Renal cortex interstitium (tissue), 15 donors: Measurements from ENCODE around the gene MTARC1. TPM values are rescaled to one million over a fixed set of nuclear protein-coding genes. Genes with fewer than 3 reads are reported as not detected.

Source experiments
- DNase-seq, 11 donors: peaks; one replicate each; pipeline ENCODE4 v3.0.0-alpha.2; 2013; ENCODE audit warnings: low read depth in 9 of 11, low spot score in 4 of 11; ENCODE audit errors: extremely low read depth in 1 of 11
- long read RNA-seq, 16 experiments: transcript quantifications; one replicate each; lab custom pipeline, GENCODE V29; 2026
- polyA plus RNA-seq, 3 donors: library from polyadenylated mRNA; unstranded; fragments of 120-200 nt; gene quantifications; one replicate each; pipeline ENCODE4 v1.2.1, GENCODE V29; 2013; ENCODE audit not compliant: insufficient read length in 3 of 3

The MTARC1 gene
- polyA plus RNA-seq = 10 to 100 TPM; 18.6 to 28.0 (median 24.6) TPM
- long read RNA-seq, donor 1, full-length matches to known transcripts = 8 of 8 reads
- long read RNA-seq, donor 1, partial matches to known transcripts = 0 of 8 reads
- long read RNA-seq, donor 1, other reads (novel, unspliced or antisense) = 0 of 8 reads
- long read RNA-seq, donor 2, full-length matches to known transcripts = 6 of 6 reads
- long read RNA-seq, donor 2, partial matches to known transcripts = 0 of 6 reads
- long read RNA-seq, donor 2, other reads (novel, unspliced or antisense) = 0 of 6 reads
- long read RNA-seq, donor 3, full-length matches to known transcripts = 5 of 5 reads
- long read RNA-seq, donor 3, partial matches to known transcripts = 0 of 5 reads
- long read RNA-seq, donor 3, other reads (novel, unspliced or antisense) = 0 of 5 reads
- long read RNA-seq, donor 4, full-length matches to known transcripts = 6 of 6 reads
- long read RNA-seq, donor 4, partial matches to known transcripts = 0 of 6 reads
- long read RNA-seq, donor 4, other reads (novel, unspliced or antisense) = 0 of 6 reads
- long read RNA-seq, donor 5 = 0 reads
- long read RNA-seq, donor 6, full-length matches to known transcripts = 4 of 17 reads
- long read RNA-seq, donor 6, partial matches to known transcripts = 13 of 17 reads
- long read RNA-seq, donor 6, other reads (novel, unspliced or antisense) = 0 of 17 reads
- long read RNA-seq, donor 7, full-length matches to known transcripts = 5 of 11 reads
- long read RNA-seq, donor 7, partial matches to known transcripts = 6 of 11 reads
- long read RNA-seq, donor 7, other reads (novel, unspliced or antisense) = 0 of 11 reads
- long read RNA-seq, donor 8, full-length matches to known transcripts = 8 of 8 reads
- long read RNA-seq, donor 8, partial matches to known transcripts = 0 of 8 reads
- long read RNA-seq, donor 8, other reads (novel, unspliced or antisense) = 0 of 8 reads
- long read RNA-seq, donor 9, full-length matches to known transcripts = 5 of 5 reads
- long read RNA-seq, donor 9, partial matches to known transcripts = 0 of 5 reads
- long read RNA-seq, donor 9, other reads (novel, unspliced or antisense) = 0 of 5 reads
- long read RNA-seq, donor 10, full-length matches to known transcripts = 5 of 12 reads
- long read RNA-seq, donor 10, partial matches to known transcripts = 7 of 12 reads
- long read RNA-seq, donor 10, other reads (novel, unspliced or antisense) = 0 of 12 reads
- long read RNA-seq, donor 11 = 0 reads
- long read RNA-seq, donor 12, full-length matches to known transcripts = 1 of 1 reads
- long read RNA-seq, donor 12, partial matches to known transcripts = 0 of 1 reads
- long read RNA-seq, donor 12, other reads (novel, unspliced or antisense) = 0 of 1 reads
- long read RNA-seq, donor 13, full-length matches to known transcripts = 6 of 11 reads
- long read RNA-seq, donor 13, partial matches to known transcripts = 5 of 11 reads
- long read RNA-seq, donor 13, other reads (novel, unspliced or antisense) = 0 of 11 reads
- long read RNA-seq, donor 14, full-length matches to known transcripts = 3 of 3 reads
- long read RNA-seq, donor 14, partial matches to known transcripts = 0 of 3 reads
- long read RNA-seq, donor 14, other reads (novel, unspliced or antisense) = 0 of 3 reads
- long read RNA-seq, donor 15, full-length matches to known transcripts = 2 of 7 reads
- long read RNA-seq, donor 15, partial matches to known transcripts = 5 of 7 reads
- long read RNA-seq, donor 15, other reads (novel, unspliced or antisense) = 0 of 7 reads
- long read RNA-seq, donor 16, full-length matches to known transcripts = 3 of 3 reads
- long read RNA-seq, donor 16, partial matches to known transcripts = 0 of 3 reads
- long read RNA-seq, donor 16, other reads (novel, unspliced or antisense) = 0 of 3 reads

DNA sequence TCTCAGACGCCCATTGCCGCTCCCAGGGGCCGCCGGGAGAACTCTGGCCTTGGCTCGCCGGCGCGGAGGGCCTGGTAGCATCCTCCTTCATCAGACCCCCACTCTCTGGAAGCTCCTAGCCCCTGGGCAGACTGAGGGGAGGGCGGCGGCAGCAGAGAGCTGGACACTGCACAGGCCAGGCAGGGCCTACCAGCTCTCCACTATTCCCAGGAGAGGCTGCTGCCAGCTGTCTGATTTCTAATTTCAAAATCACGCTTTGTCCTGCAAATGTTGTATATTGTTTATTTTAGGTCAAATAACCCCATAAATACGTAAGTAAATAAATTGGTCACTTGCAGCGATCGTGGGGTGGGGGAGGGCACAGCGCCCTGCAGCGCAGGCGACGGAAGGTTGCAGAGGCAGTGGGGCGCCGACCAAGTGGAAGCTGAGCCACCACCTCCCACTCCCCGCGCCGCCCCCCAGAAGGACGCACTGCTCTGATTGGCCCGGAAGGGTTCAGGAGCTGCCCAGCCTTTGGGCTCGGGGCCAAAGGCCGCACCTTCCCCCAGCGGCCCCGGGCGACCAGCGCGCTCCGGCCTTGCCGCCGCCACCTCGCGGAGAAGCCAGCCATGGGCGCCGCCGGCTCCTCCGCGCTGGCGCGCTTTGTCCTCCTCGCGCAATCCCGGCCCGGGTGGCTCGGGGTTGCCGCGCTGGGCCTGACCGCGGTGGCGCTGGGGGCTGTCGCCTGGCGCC lies at the start of gene MTARC1:
TSS of gene MTARC1 (plus strand) at position 577 of the 732 bp plus-strand sequence. CDS start at position 609, 32 bp downstream.
- DNase-seq = peak in 4 of 11 donors; percentile 45 to 61 (median 52)

DNA sequence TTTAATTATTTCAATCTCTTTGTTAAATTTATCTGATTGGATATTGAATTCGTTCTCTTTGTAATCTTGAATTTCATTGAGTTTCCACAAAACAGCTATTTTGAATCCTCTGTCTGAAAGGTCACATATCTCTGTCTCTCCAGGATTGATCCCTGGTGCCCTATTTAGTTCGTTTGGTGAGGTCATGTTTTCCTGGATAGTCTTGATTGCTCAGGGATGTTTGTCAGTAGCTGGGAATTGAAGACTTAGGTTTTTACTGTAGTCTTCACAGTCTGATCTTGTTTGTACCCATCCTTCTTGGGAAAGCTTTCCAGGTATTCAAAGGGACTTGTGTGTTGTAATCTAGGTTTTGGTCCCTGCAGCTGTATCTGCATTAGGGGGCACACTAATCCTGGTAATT lies 45.4 kb upstream of the MTARC1 start:
- DNase-seq = no peak

- no peak for DNase-seq
Measured at GRCh38 chr1:220741825-220742224, 44.9 kb upstream of the MTARC1 start.

- DNase-seq = no peak
Measured at GRCh38 chr1:220742520-220742919, 44.2 kb upstream of the MTARC1 start.

DNA sequence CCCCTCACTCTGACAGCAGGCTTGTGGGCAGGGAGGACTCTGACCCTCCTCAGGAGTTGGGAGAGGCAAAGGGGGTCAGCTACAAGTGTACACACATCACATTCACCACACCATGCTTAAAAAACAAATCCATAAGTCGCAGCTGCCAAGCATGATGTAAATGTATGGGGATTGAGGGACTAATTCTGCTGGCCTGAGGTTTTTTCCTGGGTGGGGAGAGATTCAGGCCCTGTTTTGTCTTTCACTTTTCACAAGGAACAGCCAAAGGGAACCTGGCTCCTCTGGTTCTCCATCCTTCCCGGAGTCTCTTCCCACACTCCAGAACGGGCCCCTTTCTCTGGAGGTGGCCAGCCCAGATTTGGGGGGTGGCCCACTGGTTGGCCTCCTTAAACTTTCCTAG lies 39.9 kb upstream of the MTARC1 start:
- no peak for DNase-seq

GRCh38 chr1:220747437-220748088 lies 39.1 kb upstream of the MTARC1 start:
- peak in 1 of 11 donors; percentile 29 for DNase-seq

DNA sequence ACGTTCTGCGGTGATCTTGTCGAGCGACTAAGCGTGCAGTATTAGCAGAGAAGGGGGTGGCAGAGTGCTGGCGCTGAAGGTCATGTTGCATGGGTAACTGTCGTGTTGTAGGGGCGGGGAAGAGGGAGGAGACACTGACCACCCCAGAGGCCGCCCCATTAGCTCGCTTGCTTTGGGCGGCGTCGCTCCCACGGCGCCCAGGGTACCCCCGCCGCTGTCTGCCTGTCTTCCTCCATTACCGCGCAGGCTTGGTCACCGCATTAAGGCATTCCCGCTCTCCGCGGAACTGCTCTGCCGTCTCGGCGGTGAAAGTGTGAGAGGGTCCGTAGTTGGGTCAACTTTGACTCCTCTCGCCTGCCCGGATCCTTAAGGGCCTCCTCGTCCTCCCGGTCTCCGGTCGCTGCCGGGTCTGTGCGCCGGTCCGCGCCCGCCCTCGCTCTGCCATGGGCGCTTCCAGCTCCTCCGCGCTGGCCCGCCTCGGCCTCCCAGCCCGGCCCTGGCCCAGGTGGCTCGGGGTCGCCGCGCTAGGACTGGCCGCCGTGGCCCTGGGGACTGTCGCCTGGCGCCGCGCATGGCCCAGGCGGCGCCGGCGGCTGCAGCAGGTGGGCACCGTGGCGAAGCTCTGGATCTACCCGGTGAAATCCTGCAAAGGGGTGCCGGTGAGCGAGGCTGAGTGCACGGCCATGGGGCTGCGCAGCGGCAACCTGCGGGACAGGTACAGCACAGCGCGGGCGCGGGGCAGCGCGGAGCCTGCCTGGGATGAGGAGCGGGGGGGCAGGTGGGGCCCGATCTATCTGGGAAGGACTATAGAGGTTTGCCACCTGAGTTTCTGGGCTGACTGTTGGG lies 38.4 kb upstream of the MTARC1 start, which contains the start of gene MTARC2:
TSS of gene MTARC2 (plus strand) at position 234 of the 846 bp plus-strand sequence. CDS start at position 444, 210 bp downstream.
- peak in 9 of 11 donors; percentile 66 to 83 (median 76) for DNase-seq

DNA sequence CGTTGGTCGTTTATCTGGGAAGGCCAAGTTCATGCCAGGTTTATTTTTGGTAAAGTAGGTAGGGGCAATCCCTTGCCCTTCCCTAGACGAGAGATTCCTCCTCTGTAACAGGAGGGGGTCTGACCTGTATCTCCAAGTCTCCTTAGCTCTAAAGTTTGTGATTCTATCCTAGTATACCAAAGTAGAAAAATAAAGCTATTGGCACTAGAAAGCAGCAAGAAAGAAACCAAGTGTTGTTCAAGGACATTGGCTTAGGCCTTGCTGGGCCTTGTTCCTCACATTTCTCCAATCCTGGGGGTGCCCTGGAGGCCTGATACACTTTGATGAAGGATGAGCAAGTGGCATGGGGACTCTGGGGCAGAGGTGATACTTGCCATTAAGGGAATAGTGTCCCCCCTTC lies 37.8 kb upstream of the MTARC1 start:
- no peak for DNase-seq

DNA sequence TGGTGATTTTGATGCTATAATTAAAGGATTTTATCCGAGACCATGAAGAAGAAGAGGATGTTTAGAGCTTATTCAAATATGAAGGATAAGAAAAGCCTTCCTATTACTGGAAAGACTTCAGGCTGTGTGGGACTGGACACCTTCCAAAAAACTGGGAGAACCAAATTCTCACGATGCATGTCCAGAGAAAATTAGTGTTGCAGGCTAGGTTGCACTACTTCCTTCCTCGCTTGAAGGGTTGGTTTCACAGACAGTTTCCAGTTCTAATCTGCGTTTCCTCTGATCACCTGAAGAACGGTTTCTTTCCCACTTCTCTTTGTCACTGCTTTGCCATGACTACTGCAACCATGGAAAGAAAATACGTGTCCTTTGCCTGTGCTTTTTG lies 36.6 kb upstream of the MTARC1 start:
- DNase-seq = no peak

DNA sequence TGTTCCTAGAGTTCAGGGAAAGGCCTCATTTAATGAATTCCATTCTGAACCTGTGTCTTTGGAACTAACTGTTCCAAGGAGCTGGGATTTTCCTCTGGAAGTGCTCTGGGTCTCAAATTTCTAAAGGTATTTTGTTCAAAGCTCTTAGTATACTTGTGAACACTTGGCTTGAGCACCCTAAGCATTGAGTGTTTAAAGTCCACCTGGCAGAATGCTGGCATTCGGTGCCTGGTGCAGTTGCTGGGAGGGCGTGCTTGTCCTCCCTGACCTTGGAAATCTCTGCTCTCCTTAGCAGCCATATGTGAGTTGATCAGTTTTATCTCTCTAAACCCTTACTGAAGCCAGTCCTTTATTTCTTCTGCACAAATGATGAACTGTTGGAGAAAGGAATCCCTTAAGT lies 35.6 kb upstream of the MTARC1 start:
- no peak for DNase-seq

DNA sequence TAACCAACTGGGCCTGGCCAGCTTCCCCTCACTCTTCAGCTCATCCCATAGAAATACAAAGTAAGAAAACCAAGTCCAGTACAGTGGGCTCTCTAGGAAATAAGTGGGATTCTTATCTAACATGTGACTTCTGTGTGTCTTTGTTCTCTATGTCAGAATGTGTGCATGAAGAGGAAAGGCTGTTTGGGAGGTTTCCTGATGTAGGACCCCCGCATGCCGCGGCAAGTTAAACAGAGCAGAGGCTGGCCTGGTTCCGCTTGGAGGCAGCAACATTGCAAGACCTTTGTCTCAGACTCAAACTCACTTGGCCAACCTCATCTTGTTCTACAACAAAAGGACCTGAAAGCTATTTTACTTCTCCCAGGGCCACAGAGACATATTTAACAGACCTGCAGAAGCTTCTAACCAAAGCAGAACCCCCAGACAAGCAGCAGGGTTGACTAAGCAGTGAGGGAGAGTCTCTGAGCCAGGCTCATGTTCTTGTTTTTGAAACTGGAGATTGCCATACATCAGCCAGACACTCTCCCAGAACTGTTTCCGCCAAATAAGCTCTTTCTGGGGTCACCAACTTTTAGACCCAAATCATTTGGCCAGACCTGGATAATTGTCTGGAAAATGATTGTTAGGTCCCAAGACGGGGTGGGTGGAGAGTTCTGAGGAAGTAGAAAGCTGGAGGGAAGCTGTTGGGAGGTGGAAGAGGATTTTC lies 32.3 kb upstream of the MTARC1 start:
- DNase-seq = no peak

- no peak for DNase-seq
Measured at GRCh38 chr1:220754918-220755295, 31.8 kb upstream of the MTARC1 start.

- DNase-seq = no peak
Measured at GRCh38 chr1:220755309-220755708, 31.4 kb upstream of the MTARC1 start.

GRCh38 chr1:220757441-220757840 lies 29.3 kb upstream of the MTARC1 start:
- no peak for DNase-seq

- DNase-seq = no peak
Measured at GRCh38 chr1:220759147-220759546, 27.6 kb upstream of the MTARC1 start.
